HG03060 (cell line): ENCODE results near the gene GPM6B.

Experiments used
- ATAC-seq: cut with Tn5 transposase; IDR thresholded peaks from one replicate; pipeline ENCODE4 v1.9.1; 2021; ENCODE audit warnings: low read depth, moderate number of reproducible peaks; ENCODE audit not compliant: unreplicated experiment

Gene GPM6B

DNA sequence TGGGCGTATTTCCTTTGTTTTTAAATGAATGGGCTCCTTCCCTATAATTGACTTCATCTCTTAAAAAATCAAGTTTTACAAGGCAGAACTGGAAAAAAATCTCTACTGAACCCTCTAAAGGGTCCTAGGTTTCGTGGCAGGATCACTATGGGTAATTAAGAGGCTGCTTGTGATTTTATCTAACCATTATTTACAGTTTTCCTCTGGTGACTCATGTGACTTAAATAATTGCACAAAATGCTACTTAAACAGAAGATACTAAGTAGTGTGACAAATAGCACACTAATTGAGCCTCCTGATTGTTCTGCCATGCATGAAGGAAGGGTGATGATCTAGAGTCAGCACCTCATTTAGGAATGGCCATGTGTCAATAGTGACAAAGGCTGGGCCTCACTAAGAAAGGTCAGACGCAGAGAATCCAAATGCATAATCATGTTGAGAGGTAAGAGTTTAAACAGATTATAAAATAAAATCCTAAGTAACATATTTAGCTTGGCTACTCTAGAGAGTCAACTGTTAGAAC is 46.8 kb downstream of the GPM6B start:
- ATAC-seq: no peak

DNA sequence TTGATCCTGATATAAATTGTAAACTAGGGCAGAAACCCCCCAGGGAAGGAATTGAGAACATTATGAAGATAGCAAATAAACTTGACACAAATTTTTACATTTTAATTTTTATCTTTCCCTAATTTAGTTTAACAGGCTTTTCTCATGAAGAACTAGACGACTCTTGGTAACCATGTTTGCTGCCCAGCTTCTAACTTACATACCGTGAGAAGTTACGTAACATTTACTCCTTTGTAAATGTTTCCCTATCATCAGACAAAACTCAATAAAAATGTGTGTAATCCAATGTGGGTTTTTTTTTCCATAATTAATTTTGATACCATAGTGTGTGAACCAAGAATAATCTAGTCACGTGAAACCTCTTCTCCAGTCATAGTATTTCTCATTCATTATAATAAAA is 48.0 kb downstream of the GPM6B start:
- no peak for ATAC-seq

DNA sequence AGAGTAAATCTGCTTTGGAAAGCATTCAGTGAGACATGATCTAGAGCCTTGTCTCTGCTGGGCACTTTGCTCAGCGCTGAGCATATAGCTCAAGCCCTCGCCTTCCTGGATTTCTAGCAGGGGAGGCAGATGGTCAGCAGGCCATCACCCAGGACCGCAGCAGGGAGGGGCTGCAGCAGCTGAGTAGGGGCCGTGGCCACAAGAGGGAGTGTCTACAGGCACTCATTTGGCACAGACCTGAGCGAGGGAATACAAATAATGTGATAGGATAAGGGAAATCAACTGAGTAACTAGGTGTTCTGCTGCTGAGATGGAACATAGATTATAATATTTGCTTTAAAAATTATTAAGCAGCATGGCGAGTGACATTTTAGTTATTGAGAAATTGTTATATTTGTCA is 52.1 kb downstream of the GPM6B start:
- no peak for ATAC-seq

- no peak for ATAC-seq
These were observed 52.6 kb downstream of the GPM6B start for GRCh38 chrX:13764281-13764680.

DNA sequence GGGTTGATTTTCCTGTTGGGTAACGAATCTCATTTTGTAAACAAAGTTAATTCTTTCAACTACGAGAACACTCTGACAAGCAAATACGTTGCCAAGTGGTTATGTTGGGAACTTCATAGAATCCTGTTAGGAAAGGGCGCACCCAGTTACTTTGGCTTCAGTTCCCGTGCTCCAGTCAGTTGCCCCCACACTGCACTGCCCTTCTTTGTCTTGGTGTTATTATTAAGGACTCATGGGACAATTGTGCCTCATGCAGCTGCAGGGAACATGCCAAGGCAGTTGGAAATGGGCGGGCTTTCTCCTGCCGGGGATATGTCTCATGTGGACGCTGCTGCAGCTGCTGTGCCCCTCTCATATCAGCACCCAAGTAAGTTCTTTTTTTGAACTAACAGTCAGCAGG is 53.4 kb downstream of the GPM6B start:
- ATAC-seq: no peak

GRCh38 chrX:13761606-13762414 is 55.1 kb downstream of the GPM6B start:
- no peak for ATAC-seq

DNA sequence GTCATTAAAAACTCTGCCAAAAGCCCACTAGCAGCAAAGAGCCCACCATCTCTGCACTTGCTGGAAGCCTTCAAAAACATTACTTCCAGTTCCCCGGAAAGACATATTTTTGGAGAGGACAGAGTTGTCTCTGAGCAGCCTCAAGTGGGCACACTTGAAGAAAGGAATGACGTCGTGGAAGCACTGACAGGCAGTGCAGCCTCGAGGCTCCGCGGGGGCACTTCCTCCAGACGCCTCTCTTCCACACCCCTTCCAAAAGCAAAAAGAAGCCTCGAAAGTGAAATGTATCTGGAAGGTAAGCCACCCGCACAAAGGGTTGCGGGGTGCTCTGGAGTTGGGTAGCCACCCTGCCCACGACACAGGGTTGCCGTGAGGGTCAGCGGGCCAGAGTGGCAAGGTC is 56.5 kb downstream of the GPM6B start:
- ATAC-seq: no peak

DNA sequence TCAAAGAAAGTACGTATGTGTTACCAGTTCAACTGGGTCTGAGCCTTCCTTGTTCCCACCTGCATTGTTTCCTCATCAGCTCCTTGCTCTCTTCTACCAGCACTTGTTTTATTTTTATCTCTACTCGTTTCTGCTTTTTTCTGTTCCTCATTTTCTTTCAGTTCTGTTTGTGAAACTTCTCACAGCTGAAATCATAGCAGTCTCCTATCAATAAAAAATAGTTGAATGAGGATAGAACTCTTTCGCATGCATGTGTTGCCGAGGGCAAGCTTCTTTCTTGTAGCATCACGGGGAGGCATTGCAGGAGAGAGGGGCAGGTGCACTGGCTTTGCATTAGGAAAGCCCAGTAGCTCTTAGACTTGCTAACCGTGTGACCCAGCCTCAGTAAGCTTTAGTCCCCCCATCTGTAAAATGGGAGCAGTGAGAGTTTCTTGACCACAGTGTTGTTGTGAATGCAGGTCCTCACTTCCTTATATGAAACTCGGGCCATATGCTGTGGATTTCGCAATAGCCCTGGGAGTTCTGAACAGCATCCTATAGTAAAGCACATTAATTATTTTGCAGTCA is 57.7 kb downstream of the GPM6B start:
- ATAC-seq: peak; percentile 47

GRCh38 chrX:13756381-13756780 is 60.5 kb downstream of the GPM6B start:
- ATAC-seq: no peak

GRCh38 chrX:13755254-13755653 is 61.6 kb downstream of the GPM6B start:
- no peak for ATAC-seq

DNA sequence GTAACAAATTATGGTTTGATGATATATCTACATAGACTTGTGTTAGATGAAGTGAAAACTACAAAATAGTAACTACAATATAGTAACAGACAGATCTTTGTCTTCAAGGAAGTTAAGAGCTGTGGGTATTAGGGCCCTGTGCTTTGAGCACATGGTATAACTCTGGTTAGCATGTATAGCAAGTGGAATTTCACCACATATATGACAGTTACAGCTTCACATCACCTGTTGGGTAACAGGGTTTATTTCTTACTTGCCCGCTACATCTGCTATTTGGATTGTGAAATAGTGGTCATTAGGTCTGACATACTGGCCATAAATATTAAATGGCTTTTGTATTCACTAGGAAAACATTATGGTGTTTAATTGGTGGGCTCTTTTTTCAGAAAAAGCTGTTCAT is 62.1 kb downstream of the GPM6B start:
- no peak for ATAC-seq

- peak; percentile 47 for ATAC-seq
These were observed 64.2 kb downstream of the GPM6B start for GRCh38 chrX:13752646-13753045.

GRCh38 chrX:13752141-13752540 is 64.8 kb downstream of the GPM6B start:
- ATAC-seq: no peak

- no peak for ATAC-seq
These were observed 66.1 kb downstream of the GPM6B start for GRCh38 chrX:13750812-13751211.

DNA sequence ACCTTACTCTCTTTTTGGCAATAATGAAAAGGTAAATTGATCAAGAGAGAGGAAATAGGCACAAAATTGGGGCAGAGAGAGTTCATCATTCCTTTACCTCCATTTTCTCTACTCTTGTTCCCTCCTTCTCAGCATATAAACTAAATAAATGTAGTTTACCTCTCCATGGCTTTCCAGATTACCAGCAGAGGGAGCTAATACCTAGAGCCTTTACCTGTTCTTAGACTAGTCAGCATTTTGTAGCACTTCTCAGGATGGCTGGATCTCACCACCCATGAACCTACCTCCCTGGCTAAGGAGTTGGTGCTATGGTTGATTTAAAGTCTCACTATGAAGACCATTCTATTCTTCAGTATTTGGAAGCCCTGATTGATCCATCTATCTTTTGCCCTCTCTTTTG is 66.7 kb downstream of the GPM6B start:
- ATAC-seq: no peak

DNA sequence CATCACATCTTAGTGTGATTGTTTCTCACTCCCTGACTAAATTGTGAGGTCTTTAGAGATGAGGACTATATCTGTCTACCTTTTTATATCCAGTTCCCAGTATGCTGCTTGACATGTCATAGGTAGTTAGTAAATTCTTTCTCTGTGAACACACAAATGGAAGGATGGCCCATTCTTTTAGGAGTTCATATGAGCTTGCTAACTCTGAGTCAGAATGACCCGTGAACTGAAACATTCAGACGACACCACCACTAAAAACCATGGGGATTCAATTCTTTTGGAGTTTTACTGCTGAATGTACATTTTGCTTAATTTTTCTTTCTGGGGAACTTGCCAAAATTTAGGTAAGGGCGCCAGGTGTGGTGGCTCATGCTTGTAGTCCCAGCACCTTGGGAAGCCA is 68.4 kb downstream of the GPM6B start:
- ATAC-seq: no peak

DNA sequence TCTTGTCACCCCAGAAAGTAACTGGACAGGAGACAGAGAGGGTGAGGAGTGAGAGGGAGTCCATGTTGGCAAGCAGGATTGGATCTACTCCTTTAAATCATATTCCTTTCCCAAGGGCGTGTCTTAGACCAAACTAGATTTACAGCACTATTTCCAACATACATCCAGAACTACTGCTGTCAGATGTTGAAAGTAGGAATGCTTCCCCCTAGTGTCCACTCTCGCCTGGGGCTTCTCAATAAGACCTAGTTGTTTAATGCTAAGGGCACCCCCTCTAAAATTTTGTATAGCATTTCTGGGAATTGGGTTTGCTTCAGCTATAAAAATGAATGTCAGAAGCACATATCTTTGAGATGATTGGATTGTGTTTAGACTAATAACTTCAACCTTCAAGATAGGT is 69.1 kb downstream of the GPM6B start:
- ATAC-seq: no peak

DNA sequence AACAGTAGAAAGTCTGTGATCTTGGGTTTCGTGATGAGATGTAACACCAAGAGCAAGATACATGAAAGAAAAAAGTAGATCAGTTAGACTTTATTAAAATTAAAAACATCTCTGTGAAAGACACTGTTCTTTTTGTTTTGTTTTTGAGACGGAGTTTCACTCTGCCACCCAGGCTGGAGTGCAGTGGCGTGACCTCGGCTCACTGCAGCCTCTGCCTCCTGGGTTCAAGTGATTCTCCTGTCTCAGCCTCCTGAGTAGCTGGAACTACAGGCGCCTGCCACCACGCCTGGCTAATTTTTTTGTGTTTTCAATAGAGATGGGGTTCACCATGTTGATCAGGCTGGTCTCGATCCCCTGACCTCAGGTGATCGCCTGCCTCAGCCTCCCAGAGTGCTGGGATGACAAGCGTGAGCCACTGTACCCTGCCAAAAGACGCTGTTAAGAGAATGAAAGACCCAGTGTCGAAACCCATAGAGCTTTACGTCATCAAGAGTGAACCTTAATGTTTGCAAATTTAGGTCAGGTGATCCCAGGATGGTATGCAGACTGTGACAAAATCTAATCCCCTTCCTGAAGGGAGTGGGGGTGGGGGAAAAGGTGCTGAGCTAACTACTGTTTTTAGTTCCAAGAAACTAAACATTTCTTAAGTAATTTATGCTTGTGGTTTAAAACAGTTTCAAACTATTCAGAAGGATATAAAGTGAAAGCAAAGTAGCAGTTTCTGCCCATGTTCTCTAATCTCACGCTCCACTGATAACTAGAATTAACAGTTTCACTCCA is 74.3 kb downstream of the GPM6B start:
- ATAC-seq: peak; percentile 85

GRCh38 chrX:13741695-13742094 is 75.2 kb downstream of the GPM6B start:
- no peak for ATAC-seq

DNA sequence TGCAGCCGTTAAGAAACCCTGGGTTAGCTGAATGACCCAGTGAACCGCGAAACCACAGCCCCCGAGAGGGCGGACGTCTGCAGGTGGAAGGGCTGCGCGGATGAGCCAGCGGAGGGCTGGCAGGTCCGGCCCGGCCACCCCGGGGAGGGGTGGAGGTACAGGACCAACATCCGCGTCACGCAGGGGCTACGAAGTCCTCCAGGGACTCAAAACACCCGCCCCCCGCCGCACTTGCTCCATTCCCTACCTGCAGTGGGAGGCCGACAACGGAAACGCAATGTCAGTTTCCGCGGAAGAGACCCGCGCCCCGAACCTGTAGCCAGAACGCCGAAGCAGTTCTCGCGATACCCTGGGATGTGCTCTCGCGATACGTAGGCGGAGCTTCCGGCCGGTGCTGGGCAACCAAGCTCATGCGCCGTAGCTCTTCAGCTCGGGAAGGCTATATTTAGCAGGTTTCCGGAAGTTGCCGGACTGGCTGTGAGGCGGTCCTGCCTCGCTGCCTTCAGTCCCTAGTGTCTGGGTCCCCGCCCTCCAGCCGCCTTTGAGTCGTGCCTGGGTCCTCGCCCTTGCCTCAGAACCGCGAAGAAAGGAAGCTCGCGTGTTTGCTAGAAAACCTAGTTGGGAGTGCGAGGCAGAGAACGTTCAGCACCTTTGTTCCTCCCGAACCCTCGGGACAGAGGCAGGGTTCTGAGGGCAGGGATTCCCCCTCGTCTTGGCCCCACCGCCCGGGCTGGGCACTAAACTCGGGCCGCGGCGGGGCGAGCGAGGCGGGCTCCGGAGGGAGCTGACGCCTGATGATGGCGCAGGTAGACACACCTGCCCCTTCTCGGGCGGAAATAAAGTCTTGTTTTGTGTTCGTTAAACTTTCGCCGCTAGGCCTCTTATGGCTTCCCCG is 82.4 kb downstream of the GPM6B start, which contains the start of the genes OFD1 and TRAPPC2:
OFD1 (plus strand) TSS at position 471 of the 895 bp plus-strand sequence; CDS start at position 795, 324 bp downstream.
TRAPPC2 (minus strand) TSS at position 343 of the 895 bp plus-strand sequence. CDS start 14,657 bp downstream, outside the sequence.
- ATAC-seq: peak; percentile 85
